Subcutaneous abdominal adipose tissue (tissue), 5 donors: ENCODE results near the gene RASSF4.
A peak's percentile ranks its signal among the peaks of the same experiment; 100 is the strongest.

Source experiments
- H3K27ac ChIP-seq: one replicate; pipeline ENCODE4 v1.7.0; 2013; ENCODE audit warnings: low read depth, mild to moderate bottlenecking, inconsistent platforms, low read length, moderate library complexity
- H3K27me3 ChIP-seq, 5 donors: one replicate each; pipeline ENCODE4 v1.7.0; 2013; ENCODE audit warnings: low read length in 5 of 5, inconsistent platforms in 1 of 5; ENCODE audit not compliant: control insufficient read depth in 5 of 5, insufficient read depth in 4 of 5
- H3K36me3 ChIP-seq, 5 donors: one replicate each; pipeline ENCODE4 v1.7.0; 2013; ENCODE audit warnings: low read length in 5 of 5; ENCODE audit not compliant: control insufficient read depth in 5 of 5, insufficient read depth in 5 of 5
- H3K4me1 ChIP-seq, 5 donors: one replicate each; pipeline ENCODE4 v1.7.0; 2013; ENCODE audit warnings: low read length in 5 of 5, mild to moderate bottlenecking in 3 of 5, moderate library complexity in 1 of 5; ENCODE audit not compliant: control insufficient read depth in 5 of 5, insufficient read depth in 5 of 5
- H3K4me3 ChIP-seq, 5 donors: one replicate each; pipeline ENCODE4 v1.7.0; 2013; ENCODE audit warnings: low read length in 5 of 5, low read depth in 1 of 5
- H3K9ac ChIP-seq, 5 donors: one replicate each; pipeline ENCODE4 v1.7.0; 2013; ENCODE audit warnings: low read length in 5 of 5, mild to moderate bottlenecking in 4 of 5, moderate library complexity in 3 of 5
- H3K9me3 ChIP-seq, 5 donors: one replicate each; pipeline ENCODE4 v1.7.0; 2013; ENCODE audit warnings: low read length in 5 of 5; ENCODE audit not compliant: control insufficient read depth in 5 of 5
- donor health status: healthy.
- donor health status: healthy.
- donor health status: healthy.
- donor health status: healthy.
- donor health status: healthy.

The RASSF4 gene

GRCh38 chr10:44992732-44993225 lies 33.2 kb downstream of the RASSF4 start:
- Histone ChIP-seq H3K9me3 (no peaks in the 10 kb centered on the region), H3K4me3 (no peak overlapping the region), H3K27me3 (no peaks in the 10 kb centered on the region), H3K36me3 (peaks cover 0 to 60% (median 40%) of the 10 kb centered on the region in 5 donors), H3K27ac (peak overlapping the region; percentile 99), H3K9ac (peak overlapping the region in 1 of 5 donors; percentile 17), H3K4me1 (peaks cover 39 to 84% (median 73%) of the 10 kb centered on the region in 5 donors)

GRCh38 chr10:44993226-44993921 lies 33.8 kb downstream of the RASSF4 start:
- H3K9ac ChIP-seq = peak overlapping the region in 4 of 5 donors; percentile 2 to 45 (median 30)
- no peaks in the 10 kb centered on the region for H3K27me3 ChIP-seq
- peak overlapping the region in 3 of 5 donors; percentile 9 to 22 (median 12) for H3K4me3 ChIP-seq
- H3K9me3 ChIP-seq = no peaks in the 10 kb centered on the region
- peaks cover 0 to 55% (median 39%) of the 10 kb centered on the region in 5 donors for H3K36me3 ChIP-seq
- H3K4me1 ChIP-seq = peaks cover 43 to 90% (median 79%) of the 10 kb centered on the region in 5 donors
- H3K27ac ChIP-seq = peak overlapping the region; percentile 99

- Histone ChIP-seq H3K9ac (peak overlapping the region in 3 of 5 donors; percentile 16 to 72 (median 45)), H3K4me1 (peaks cover 43 to 96% (median 84%) of the 10 kb centered on the region in 5 donors), H3K4me3 (peak overlapping the region in 2 of 5 donors; percentile 9 to 12), H3K36me3 (peaks cover 0 to 47% (median 33%) of the 10 kb centered on the region in 5 donors), H3K27ac (peak overlapping the region; percentile 99), H3K9me3 (no peaks in the 10 kb centered on the region), H3K27me3 (no peaks in the 10 kb centered on the region)
Observed at GRCh38 chr10:44993922-44994751, 34.5 kb downstream of the RASSF4 start.

GRCh38 chr10:44994752-44995530 lies 35.3 kb downstream of the RASSF4 start:
- H3K27ac ChIP-seq = peak overlapping the region; percentile 99
- peaks cover 0 to 39% (median 25%) of the 10 kb centered on the region in 5 donors for H3K36me3 ChIP-seq
- H3K9ac ChIP-seq = peak overlapping the region in 4 of 5 donors; percentile 1 to 72 (median 18)
- H3K27me3 ChIP-seq = no peaks in the 10 kb centered on the region
- peaks cover 46 to 100% (median 93%) of the 10 kb centered on the region in 5 donors for H3K4me1 ChIP-seq
- peak overlapping the region in 1 of 5 donors; percentile 19 for H3K4me3 ChIP-seq
- H3K9me3 ChIP-seq = no peaks in the 10 kb centered on the region

- H3K27ac ChIP-seq = peak overlapping the region; percentile 99
- peak overlapping the region in 3 of 5 donors; percentile 66 to 73 (median 72) for H3K9ac ChIP-seq
- peaks cover 48 to 100% (median 97%) of the 10 kb centered on the region in 5 donors for H3K4me1 ChIP-seq
- H3K27me3 ChIP-seq = no peaks in the 10 kb centered on the region
- H3K9me3 ChIP-seq = no peaks in the 10 kb centered on the region
- H3K36me3 ChIP-seq = peaks cover 0 to 33% (median 23%) of the 10 kb centered on the region in 5 donors
- H3K4me3 ChIP-seq = peak overlapping the region in 1 of 5 donors; percentile 37
Observed at GRCh38 chr10:44995581-44995913, 35.9 kb downstream of the RASSF4 start.

- H3K4me1 ChIP-seq = peaks cover 48 to 98% (median 94%) of the 10 kb centered on the region in 5 donors
- H3K9ac ChIP-seq = peak overlapping the region in 4 of 5 donors; percentile 29 to 73 (median 56)
Observed at GRCh38 chr10:44995914-44996669, 36.5 kb downstream of the RASSF4 start.

GRCh38 chr10:44997105-44997748 lies 37.6 kb downstream of the RASSF4 start:
- Histone ChIP-seq H3K4me1 (peaks cover 41 to 98% (median 94%) of the 10 kb centered on the region in 5 donors), H3K36me3 (peaks cover 0 to 17% (median 13%) of the 10 kb centered on the region in 5 donors), H3K9me3 (no peaks in the 10 kb centered on the region), H3K9ac (peak overlapping the region in 4 of 5 donors; percentile 29 to 73 (median 56)), H3K27me3 (no peaks in the 10 kb centered on the region), H3K4me3 (peak overlapping the region in 1 of 5 donors; percentile 3), H3K27ac (peak overlapping the region; percentile 99)

More at GRCh38 chr10:44995914-44996669, 36.5 kb downstream of the RASSF4 start:
- H3K27me3 ChIP-seq = no peaks in the 10 kb centered on the region
- no peaks in the 10 kb centered on the region for H3K9me3 ChIP-seq
- peak overlapping the region; percentile 99 for H3K27ac ChIP-seq
- peak overlapping the region in 3 of 5 donors; percentile 3 to 37 (median 19) for H3K4me3 ChIP-seq
- peaks cover 0 to 29% (median 23%) of the 10 kb centered on the region in 5 donors for H3K36me3 ChIP-seq

GRCh38 chr10:44998146-44998631 lies 38.6 kb downstream of the RASSF4 start:
- Histone ChIP-seq H3K36me3 (peaks cover 0 to 8% (median 6%) of the 10 kb centered on the region in 5 donors), H3K4me3 (no peak overlapping the region), H3K4me1 (peaks cover 39 to 94% (median 89%) of the 10 kb centered on the region in 5 donors), H3K9me3 (no peaks in the 10 kb centered on the region), H3K27me3 (no peaks in the 10 kb centered on the region), H3K27ac (peak overlapping the region; percentile 99), H3K9ac (no peak overlapping the region)
